ENCODE results near the gene NF1. TPM values are rescaled to one million over a fixed set of nuclear protein-coding genes. Genes with fewer than 3 reads are reported as not detected.

NF1 gene
- total RNA-seq, 4 donors from 2014 or later: 34.8 to 106 (median 59.2) TPM

DNA sequence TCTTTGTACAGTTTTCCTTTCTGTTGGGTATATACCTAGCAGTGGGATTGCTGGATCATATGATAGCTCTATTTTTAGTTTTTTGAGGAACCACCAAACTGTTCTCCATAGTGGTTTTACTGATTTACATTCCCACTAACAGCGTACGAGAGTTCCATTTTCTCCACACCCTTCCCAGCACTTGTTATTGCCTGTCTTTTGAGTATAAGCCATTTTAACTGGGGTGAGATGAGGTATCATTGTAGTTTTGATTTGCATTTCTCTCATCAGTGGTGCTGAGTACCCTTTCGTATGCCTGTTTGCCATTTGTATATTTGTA is 220.0 kb downstream of the NF1 start:
- WGBS, 2 donors (ENCODE audit: low coverage in 1 of 2): 68 to 87% methylated on average over 2 to 3 of the region's 3 CpGs
- intact Hi-C loops (cut with DNase I; ENCODE audit: low total_unique reads) (no loop called here), in situ Hi-C loops (cut with MboI; ENCODE audit: low pct_ligation_motif_present in 1 of 4, low pct_unique_long_range_greater_than_20kb in 1 of 4, low sequenced_read_pairs in 3 of 4) (no loop called here)
- no peaks in the 10 kb centered on the region for H3K27me3 ChIP-seq
- no peak for DNase-seq
- H3K4me1 ChIP-seq: peaks cover 0 to 25% (median 0%) of the 10 kb centered on the region in 4 donors
- TF ChIP-seq, protein P1, sequence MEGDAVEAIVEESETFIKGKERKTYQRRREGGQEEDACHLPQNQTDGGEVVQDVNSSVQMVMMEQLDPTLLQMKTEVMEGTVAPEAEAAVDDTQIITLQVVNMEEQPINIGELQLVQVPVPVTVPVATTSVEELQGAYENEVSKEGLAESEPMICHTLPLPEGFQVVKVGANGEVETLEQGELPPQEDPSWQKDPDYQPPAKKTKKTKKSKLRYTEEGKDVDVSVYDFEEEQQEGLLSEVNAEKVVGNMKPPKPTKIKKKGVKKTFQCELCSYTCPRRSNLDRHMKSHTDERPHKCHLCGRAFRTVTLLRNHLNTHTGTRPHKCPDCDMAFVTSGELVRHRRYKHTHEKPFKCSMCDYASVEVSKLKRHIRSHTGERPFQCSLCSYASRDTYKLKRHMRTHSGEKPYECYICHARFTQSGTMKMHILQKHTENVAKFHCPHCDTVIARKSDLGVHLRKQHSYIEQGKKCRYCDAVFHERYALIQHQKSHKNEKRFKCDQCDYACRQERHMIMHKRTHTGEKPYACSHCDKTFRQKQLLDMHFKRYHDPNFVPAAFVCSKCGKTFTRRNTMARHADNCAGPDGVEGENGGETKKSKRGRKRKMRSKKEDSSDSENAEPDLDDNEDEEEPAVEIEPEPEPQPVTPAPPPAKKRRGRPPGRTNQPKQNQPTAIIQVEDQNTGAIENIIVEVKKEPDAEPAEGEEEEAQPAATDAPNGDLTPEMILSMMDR (IDR thresholded peaks at IDR 0.05): no peak
- TF ChIP-seq POLR2A (IDR thresholded peaks at IDR 0.05) (no peak), EP300 (IDR thresholded peaks at IDR 0.05; ENCODE audit: low read depth) (no peak), POLR2AphosphoS5 (IDR thresholded peaks at IDR 0.05) (no peak)
- H3K4me3 ChIP-seq: no peak overlapping the region
- no peaks in the 10 kb centered on the region for H3K36me3 ChIP-seq
- peak overlapping the region; percentile 61 to 76 (median 68) for H3K27ac ChIP-seq
- no peaks in the 10 kb centered on the region for H3K9me3 ChIP-seq

DNA sequence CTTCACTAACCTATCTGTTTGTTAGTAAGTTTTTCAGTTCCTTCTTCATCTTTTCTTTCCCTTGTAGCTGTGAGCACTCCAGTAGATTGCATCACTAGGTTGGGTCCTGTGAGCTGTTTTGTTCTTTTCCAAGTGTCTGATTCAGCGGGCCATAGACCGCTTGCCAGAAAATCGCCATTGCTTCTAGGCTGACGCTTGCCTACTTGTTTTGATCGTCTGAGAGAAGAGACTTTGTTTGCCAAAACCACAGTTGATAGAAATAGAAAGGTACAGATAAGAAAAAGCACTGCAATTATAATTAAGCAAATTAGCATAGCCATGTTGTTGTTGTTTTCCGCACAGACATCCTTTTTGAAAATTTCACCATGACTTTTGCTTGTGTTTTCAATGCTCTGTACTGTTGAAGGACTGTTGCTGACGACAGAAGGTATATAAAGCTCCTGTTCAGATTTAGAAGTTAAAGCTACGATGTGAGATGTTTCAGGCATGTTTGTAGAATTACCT is 223.6 kb downstream of the NF1 start:
- no peaks in the 10 kb centered on the region for H3K9me3 ChIP-seq
- peak; percentile 46 for DNase-seq
- no peaks in the 10 kb centered on the region for H3K36me3 ChIP-seq
- intact Hi-C loops (cut with DNase I; ENCODE audit: low total_unique reads): no loop called here
- TF ChIP-seq EP300 (IDR thresholded peaks at IDR 0.05; ENCODE audit: low read depth) (no peak), POLR2AphosphoS5 (IDR thresholded peaks at IDR 0.05) (peak; percentile 16 to 62 (median 44)), POLR2A (IDR thresholded peaks at IDR 0.05) (peak; percentile 57)
- TF ChIP-seq, protein P1 (IDR thresholded peaks at IDR 0.05): no peak
- H3K4me1 ChIP-seq: peaks cover 0 to 25% (median 0%) of the 10 kb centered on the region in 4 donors
- peak overlapping the region in 2 of 4 donors; percentile 6 to 30 for H3K4me3 ChIP-seq
- peak overlapping the region; percentile 47 to 78 (median 71) for H3K27ac ChIP-seq
- no peaks in the 10 kb centered on the region for H3K27me3 ChIP-seq
- in situ Hi-C loops (cut with MboI; ENCODE audit: low pct_ligation_motif_present in 1 of 4, low pct_unique_long_range_greater_than_20kb in 1 of 4, low sequenced_read_pairs in 3 of 4): no loop called here
- 57 to 69% methylated on average over 6 to 8 of the region's 8 CpGs for WGBS, 2 donors (ENCODE audit: low coverage in 1 of 2)

- WGBS, 2 donors (ENCODE audit: low coverage in 1 of 2): 68 to 78% methylated on average over 4 to 5 of the region's 5 CpGs
- Histone ChIP-seq H3K27me3 (no peaks in the 10 kb centered on the region), H3K4me1 (peaks cover 0 to 21% (median 0%) of the 10 kb centered on the region in 4 donors), H3K4me3 (peak overlapping the region in 2 of 4 donors; percentile 6 to 30), H3K9me3 (no peaks in the 10 kb centered on the region), H3K36me3 (no peaks in the 10 kb centered on the region), H3K27ac (peak overlapping the region; percentile 47 to 78 (median 71))
- in situ Hi-C loops (cut with MboI; ENCODE audit: low pct_ligation_motif_present in 1 of 4, low pct_unique_long_range_greater_than_20kb in 1 of 4, low sequenced_read_pairs in 3 of 4) (no loop called here), intact Hi-C loops (cut with DNase I; ENCODE audit: low total_unique reads) (no loop called here)
- TF ChIP-seq, protein P1 (IDR thresholded peaks at IDR 0.05): no peak
- TF ChIP-seq POLR2AphosphoS5 (IDR thresholded peaks at IDR 0.05): peak in 1 of 3 donors; percentile 20
- peak; percentile 15 for TF ChIP-seq POLR2A (IDR thresholded peaks at IDR 0.05)
- DNase-seq: no peak
These were observed 224.3 kb downstream of the NF1 start for GRCh38 chr17:31318851-31319661.

DNA sequence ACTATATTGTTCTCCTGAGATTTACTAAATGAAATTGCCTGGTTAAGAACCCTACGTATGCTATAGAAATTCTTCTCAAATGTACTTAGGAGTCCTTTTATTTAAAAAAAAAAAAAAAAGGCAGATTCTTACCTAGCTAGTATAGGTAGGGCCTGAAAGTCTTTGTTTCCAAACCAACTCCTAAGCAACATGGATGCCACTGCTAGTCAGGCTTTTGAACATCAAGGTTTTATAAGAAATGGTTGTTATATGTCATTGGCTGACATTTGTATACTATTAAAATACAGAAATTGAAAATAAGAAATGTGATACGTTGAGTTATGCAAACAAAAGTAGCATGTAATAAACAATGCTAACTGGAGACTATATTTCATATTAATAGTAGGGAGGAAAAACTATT is 225.5 kb downstream of the NF1 start:
- Histone ChIP-seq H3K36me3 (peaks cover 0 to under 1% (median 0%) of the 10 kb centered on the region in 4 donors), H3K4me1 (peaks cover 0 to 11% (median 0%) of the 10 kb centered on the region in 4 donors), H3K4me3 (peak overlapping the region in 2 of 4 donors; percentile 9 to 30), H3K27ac (peak overlapping the region; percentile 47 to 78 (median 71)), H3K9me3 (no peaks in the 10 kb centered on the region), H3K27me3 (no peaks in the 10 kb centered on the region)
- in situ Hi-C loops (cut with MboI; ENCODE audit: low pct_ligation_motif_present in 1 of 4, low pct_unique_long_range_greater_than_20kb in 1 of 4, low sequenced_read_pairs in 3 of 4): no loop called here
- 51% methylated on average over 2 of the region's 2 CpGs for WGBS, 2 donors (ENCODE audit: low coverage in 1 of 2)
- intact Hi-C loops (cut with DNase I; ENCODE audit: low total_unique reads): no loop called here
- no peak for DNase-seq
- TF ChIP-seq POLR2A (IDR thresholded peaks at IDR 0.05) (no peak), POLR2AphosphoS5 (IDR thresholded peaks at IDR 0.05) (no peak), EP300 (IDR thresholded peaks at IDR 0.05; ENCODE audit: low read depth) (no peak)
- TF ChIP-seq, protein P1 (IDR thresholded peaks at IDR 0.05): no peak
